Stimulated activated CD4-positive, alpha-beta T cell treated with anti-CD3 and anti-CD28 coated beads, TNF-alpha, amount 100 ng/mL, for 24 hours (primary cell): ENCODE data around the gene GGTLC3.
"Not testable (repeated sequence)": the region's sequence is repeated elsewhere in the genome, so short reads cannot be mapped to it uniquely, and the experiment has no call there.

ENCODE experiments used
- DNase-seq, 3 experiments: peaks; one replicate each; pipeline ENCODE4 v3.0.0-alpha.2; 2020; ENCODE audit warnings: low read depth in 3 of 3

Gene GGTLC3

GRCh38 chr22:18518061-18518460 lies at the start of gene GGTLC3:
TSS of gene GGTLC3 (minus strand) at chr22:18518161. CDS start at chr22:18517897, 264 bp downstream.
- not testable (repeated sequence) for DNase-seq

GRCh38 chr22:18560099-18560974 lies 42.4 kb upstream of the GGTLC3 start:
- DNase-seq: not testable (repeated sequence)

GRCh38 chr22:18558939-18559338 lies 41.0 kb upstream of the GGTLC3 start:
- DNase-seq: not testable (repeated sequence)

- DNase-seq: not testable (repeated sequence)
Measured at GRCh38 chr22:18558516-18558915, 40.6 kb upstream of the GGTLC3 start.

- DNase-seq: not testable (repeated sequence)
Measured at GRCh38 chr22:18554280-18555256, 36.6 kb upstream of the GGTLC3 start.

GRCh38 chr22:18552839-18553597 lies 35.1 kb upstream of the GGTLC3 start:
- not testable (repeated sequence) for DNase-seq

- DNase-seq: not testable (repeated sequence)
Measured at GRCh38 chr22:18551046-18551445, 33.1 kb upstream of the GGTLC3 start.

- DNase-seq: not testable (repeated sequence)
Measured at GRCh38 chr22:18549458-18550179, 31.7 kb upstream of the GGTLC3 start.

- DNase-seq: not testable (repeated sequence)
Measured at GRCh38 chr22:18544615-18545014, 26.7 kb upstream of the GGTLC3 start.

- not testable (repeated sequence) for DNase-seq
Measured at GRCh38 chr22:18543400-18543799, 25.4 kb upstream of the GGTLC3 start.

- DNase-seq: not testable (repeated sequence)
Measured at GRCh38 chr22:18539994-18540393, 22.0 kb upstream of the GGTLC3 start.

- not testable (repeated sequence) for DNase-seq
Measured at GRCh38 chr22:18534315-18534714, 16.4 kb upstream of the GGTLC3 start.

- not testable (repeated sequence) for DNase-seq
Measured at GRCh38 chr22:18533633-18534032, 15.7 kb upstream of the GGTLC3 start.

- not testable (repeated sequence) for DNase-seq
Measured at GRCh38 chr22:18529416-18530145, 11.6 kb upstream of the GGTLC3 start.

GRCh38 chr22:18528597-18529415 lies 10.8 kb upstream of the GGTLC3 start:
- DNase-seq: peak; percentile 86 to 88 (median 87)

GRCh38 chr22:18527752-18528596 lies 10.0 kb upstream of the GGTLC3 start, which contains the start of gene TMEM191B:
TSS of gene TMEM191B (plus strand) at chr22:18527802. CDS start at chr22:18527981, 179 bp downstream.
- not testable (repeated sequence) for DNase-seq

- DNase-seq: not testable (repeated sequence)
Measured at GRCh38 chr22:18523328-18523727, 5.4 kb upstream of the GGTLC3 start.

- DNase-seq: not testable (repeated sequence)
Measured at GRCh38 chr22:18522762-18523161, 4.8 kb upstream of the GGTLC3 start.
